Measurements from ENCODE around the gene BRPF1. TPM values are rescaled to one million over a fixed set of nuclear protein-coding genes. Genes with fewer than 3 reads are reported as not detected.

The BRPF1 gene
- total RNA-seq, 1 donor from 2014 or later = 19.5 TPM

- Histone ChIP-seq H3K36me3 (ENCODE audit: insufficient read depth, low read length) (no peaks in the 10 kb centered on the region), H3K27ac (ENCODE audit: low read depth, low read length) (no peak overlapping the region), H3K4me2 (ENCODE audit: low read length) (no peak overlapping the region), H4K20me1 (ENCODE audit: insufficient read depth, low read length) (peaks cover 11% of the 10 kb centered on the region), H2AFZ (ENCODE audit: low read depth, low read length) (no peak overlapping the region), H3K27me3 (ENCODE audit: insufficient read depth, low read length) (no peaks in the 10 kb centered on the region), H3K79me2 (ENCODE audit: insufficient read depth, low read length) (peaks cover 6% of the 10 kb centered on the region), H3K4me3 (ENCODE audit: insufficient read depth, low read depth, low read length) (no peak overlapping the region), H3K9ac (ENCODE audit: low read length) (no peak overlapping the region), H3K4me1 (ENCODE audit: insufficient read depth, low read length) (peaks cover 7% of the 10 kb centered on the region), H3K9me3 (ENCODE audit: insufficient read depth, low read depth, low read length) (no peaks in the 10 kb centered on the region)
- H3K4me1 Mint-ChIP-seq (ENCODE audit: low read depth, unreplicated experiment) = peaks cover 6% of the 10 kb centered on the region
- no peak overlapping the region for H3K27ac Mint-ChIP-seq (ENCODE audit: unreplicated experiment)
- DNase-seq (ENCODE audit: low read depth) = no peak
- TF ChIP-seq EZH2 (IDR thresholded peaks at IDR 0.05; ENCODE audit: insufficient read depth, low read length) (no peak), CTCF (IDR thresholded peaks at IDR 0.05; ENCODE audit: insufficient read depth, low read depth, low read length) (no peak)
- peaks cover 7% of the 10 kb centered on the region for H3K27me3 Mint-ChIP-seq (ENCODE audit: low read depth, unreplicated experiment)
- H3K4me3 Mint-ChIP-seq (ENCODE audit: unreplicated experiment) = no peak overlapping the region
- FAIRE-seq = no peak
- no peaks in the 10 kb centered on the region for H3K9me3 Mint-ChIP-seq (ENCODE audit: unreplicated experiment)
- H3K36me3 Mint-ChIP-seq (ENCODE audit: low read depth, unreplicated experiment) = peaks cover 15% of the 10 kb centered on the region
Measured at GRCh38 chr3:9765865-9766264, 34.3 kb downstream of the BRPF1 start.

GRCh38 chr3:9767418-9767817, 35.9 kb downstream of the BRPF1 start:
- Histone ChIP-seq H4K20me1 (ENCODE audit: insufficient read depth, low read length) (peaks cover 11% of the 10 kb centered on the region), H2AFZ (ENCODE audit: low read depth, low read length) (no peak overlapping the region), H3K4me1 (ENCODE audit: insufficient read depth, low read length) (peaks cover 7% of the 10 kb centered on the region), H3K79me2 (ENCODE audit: insufficient read depth, low read length) (peaks cover 6% of the 10 kb centered on the region), H3K27ac (ENCODE audit: low read depth, low read length) (no peak overlapping the region), H3K27me3 (ENCODE audit: insufficient read depth, low read length) (no peaks in the 10 kb centered on the region), H3K4me3 (ENCODE audit: insufficient read depth, low read depth, low read length) (no peak overlapping the region), H3K9me3 (ENCODE audit: insufficient read depth, low read depth, low read length) (no peaks in the 10 kb centered on the region), H3K4me2 (ENCODE audit: low read length) (no peak overlapping the region), H3K36me3 (ENCODE audit: insufficient read depth, low read length) (no peaks in the 10 kb centered on the region), H3K9ac (ENCODE audit: low read length) (no peak overlapping the region)
- H3K27ac Mint-ChIP-seq (ENCODE audit: unreplicated experiment) = no peak overlapping the region
- peaks cover 11% of the 10 kb centered on the region for H3K36me3 Mint-ChIP-seq (ENCODE audit: low read depth, unreplicated experiment)
- no peak overlapping the region for H3K4me3 Mint-ChIP-seq (ENCODE audit: unreplicated experiment)
- peaks cover 10% of the 10 kb centered on the region for H3K27me3 Mint-ChIP-seq (ENCODE audit: low read depth, unreplicated experiment)
- peaks cover 6% of the 10 kb centered on the region for H3K4me1 Mint-ChIP-seq (ENCODE audit: low read depth, unreplicated experiment)
- no peaks in the 10 kb centered on the region for H3K9me3 Mint-ChIP-seq (ENCODE audit: unreplicated experiment)
- TF ChIP-seq EZH2 (IDR thresholded peaks at IDR 0.05; ENCODE audit: insufficient read depth, low read length) = no peak
- TF ChIP-seq CTCF (IDR thresholded peaks at IDR 0.05; ENCODE audit: insufficient read depth, low read depth, low read length) = no peak
- DNase-seq (ENCODE audit: low read depth) (no peak), FAIRE-seq (no peak)

GRCh38 chr3:9768141-9768775, 36.7 kb downstream of the BRPF1 start:
- peaks cover 11% of the 10 kb centered on the region for H3K36me3 Mint-ChIP-seq (ENCODE audit: low read depth, unreplicated experiment)
- no peak for TF ChIP-seq EZH2 (IDR thresholded peaks at IDR 0.05; ENCODE audit: insufficient read depth, low read length)
- TF ChIP-seq CTCF (IDR thresholded peaks at IDR 0.05; ENCODE audit: insufficient read depth, low read depth, low read length) = no peak
- peaks cover 6% of the 10 kb centered on the region for H3K4me1 Mint-ChIP-seq (ENCODE audit: low read depth, unreplicated experiment)
- H3K4me3 Mint-ChIP-seq (ENCODE audit: unreplicated experiment) = peak overlapping the region; percentile 15
- H2AFZ ChIP-seq (ENCODE audit: low read depth, low read length) = no peak overlapping the region
- no peaks in the 10 kb centered on the region for H3K9me3 ChIP-seq (ENCODE audit: insufficient read depth, low read depth, low read length)
- H3K4me1 ChIP-seq (ENCODE audit: insufficient read depth, low read length) = peaks cover 7% of the 10 kb centered on the region
- H3K27ac ChIP-seq (ENCODE audit: low read depth, low read length) = no peak overlapping the region
- no peak for DNase-seq (ENCODE audit: low read depth)
- H3K9ac ChIP-seq (ENCODE audit: low read length) = no peak overlapping the region
- H3K27me3 ChIP-seq (ENCODE audit: insufficient read depth, low read length) = no peaks in the 10 kb centered on the region
- no peak overlapping the region for H3K27ac Mint-ChIP-seq (ENCODE audit: unreplicated experiment)
- H4K20me1 ChIP-seq (ENCODE audit: insufficient read depth, low read length) = peaks cover 11% of the 10 kb centered on the region
- H3K36me3 ChIP-seq (ENCODE audit: insufficient read depth, low read length) = no peaks in the 10 kb centered on the region
- H3K79me2 ChIP-seq (ENCODE audit: insufficient read depth, low read length) = peaks cover 6% of the 10 kb centered on the region
- no peaks in the 10 kb centered on the region for H3K9me3 Mint-ChIP-seq (ENCODE audit: unreplicated experiment)
- peaks cover 14% of the 10 kb centered on the region for H3K27me3 Mint-ChIP-seq (ENCODE audit: low read depth, unreplicated experiment)
- H3K4me3 ChIP-seq (ENCODE audit: insufficient read depth, low read depth, low read length) = no peak overlapping the region
- H3K4me2 ChIP-seq (ENCODE audit: low read length) = no peak overlapping the region
- FAIRE-seq = no peak

Data from astrocyte (in vitro differentiated cells and primary cell).